Fibroblast of lung (primary cell): ENCODE results near the gene KNOP1. TPM values are rescaled to one million over a fixed set of nuclear protein-coding genes. Genes with fewer than 3 reads are reported as not detected.

Experiments used
- DNase-seq, 2 donors: peaks; one replicate each; pipeline versions ENCODE4 v3.0.0 to v3.0.0-alpha.2; 2010; ENCODE audit warnings: low read depth in 2 of 2
- H2AFZ ChIP-seq: 2 replicates; pipeline ENCODE4 v1.5.1; 2012; ENCODE audit warnings: low read length, control low read depth, inconsistent platforms
- H3K27ac ChIP-seq: 2 replicates; pipeline ENCODE4 v1.5.1; 2011; ENCODE audit warnings: low read length, control low read depth; ENCODE audit not compliant: insufficient read depth
- H3K27me3 ChIP-seq: 2 replicates; pipeline ENCODE4 v1.5.1; 2011; ENCODE audit warnings: mild to moderate bottlenecking, low read length; ENCODE audit not compliant: control insufficient read depth, insufficient read depth
- H3K36me3 ChIP-seq: 2 replicates; pipeline ENCODE4 v1.5.1; 2011; ENCODE audit warnings: low read length; ENCODE audit not compliant: control insufficient read depth, insufficient read depth
- H3K4me1 ChIP-seq: 2 replicates; pipeline ENCODE4 v1.5.1; 2011; ENCODE audit warnings: low read length; ENCODE audit not compliant: control insufficient read depth, insufficient read depth; ENCODE audit errors: extremely low read depth
- H3K4me2 ChIP-seq: 2 replicates; pipeline ENCODE4 v1.5.1; 2011; ENCODE audit warnings: low read length, control low read depth; ENCODE audit not compliant: insufficient read depth; ENCODE audit errors: extremely low read depth
- H3K4me3 ChIP-seq, 4 experiments: fragments of 200-600 bp in 1 of 4; sonication (generic) in 1 of 4; replicated peaks in 1 of 4; 2 replicates each; pipeline ENCODE4 v1.5.1; 2011 to 2016; ENCODE audit warnings: low read length in 4 of 4, low read depth in 3 of 4, mild to moderate bottlenecking in 3 of 4, control low read depth in 2 of 4, inconsistent platforms in 1 of 4, mixed read lengths in 1 of 4; ENCODE audit not compliant: insufficient read depth in 1 of 4; ENCODE audit errors: control extremely low read depth in 1 of 4
- H3K79me2 ChIP-seq: 2 replicates; pipeline ENCODE4 v1.5.1; 2012; ENCODE audit warnings: mild to moderate bottlenecking, low read length, inconsistent platforms; ENCODE audit not compliant: control insufficient read depth, insufficient read depth
- H3K9ac ChIP-seq: 2 replicates; pipeline ENCODE4 v1.5.1; 2011; ENCODE audit warnings: mild to moderate bottlenecking, low read length, control low read depth; ENCODE audit not compliant: insufficient read depth
- H3K9me3 ChIP-seq: 2 replicates; pipeline ENCODE4 v1.5.1; 2012; ENCODE audit warnings: low read depth, low read length; ENCODE audit not compliant: control insufficient read depth, insufficient read depth
- H4K20me1 ChIP-seq: 2 replicates; pipeline ENCODE4 v1.5.1; 2011; ENCODE audit warnings: low read length; ENCODE audit not compliant: control insufficient read depth, insufficient read depth; ENCODE audit errors: extremely low read depth
- CTCF ChIP-seq, 2 donors: IDR thresholded peaks in 1 of 2; conservative IDR thresholded peaks in 1 of 2; 1 replicate in 1 of 2; 2 replicates in 1 of 2; pipeline ENCODE4 v1.5.1; 2011 to 2012; ENCODE audit warnings: low read length in 2 of 2, control low read depth in 1 of 2, inconsistent platforms in 1 of 2, low read depth in 1 of 2, mild to moderate bottlenecking in 1 of 2
- EZH2 ChIP-seq: IDR thresholded peaks from 2 replicates; pipeline ENCODE4 v1.5.1; 2012; ENCODE audit warnings: low read length, control low read depth, mild to moderate bottlenecking; ENCODE audit errors: missing control alignments
- polyA plus RNA-seq, 2 donors: library from polyadenylated mRNA; depleted of rRNA in 1 of 2; stranded (reverse) in 1 of 2; unstranded in 1 of 2; fragments of >200 nt; gene quantifications; 2 replicates each; pipeline ENCODE4 v1.2.1, GENCODE V29; 2011 to 2012; ENCODE audit warnings: missing spikeins in 1 of 2
- total RNA-seq: library from RNA; depleted of rRNA; stranded (reverse); fragments of >200 nt; gene quantifications from 2 replicates; pipeline ENCODE4 v1.2.1, GENCODE V29; 2014

KNOP1 gene
- total and polyA plus RNA-seq, 2 donors (not counting 1 experiment from before 2014, with no cell fraction given), result 7.8 to 12.1 TPM

GRCh38 chr16:19745286-19746010 is 27.4 kb upstream of the KNOP1 start:
- peak overlapping the region; percentile 71 for H3K4me2 ChIP-seq
- H2AFZ ChIP-seq, result no peak overlapping the region
- no peak overlapping the region for H3K27ac ChIP-seq

GRCh38 chr16:19744670-19745069 is 26.6 kb upstream of the KNOP1 start:
- peaks cover 2% of the 10 kb centered on the region for H3K4me1 ChIP-seq
- no peak overlapping the region for H3K4me2 ChIP-seq
- H3K9ac ChIP-seq, result no peak overlapping the region
- H3K4me3 ChIP-seq, result no peak overlapping the region
- H4K20me1 ChIP-seq, result no peaks in the 10 kb centered on the region
- no peaks in the 10 kb centered on the region for H3K79me2 ChIP-seq
- TF ChIP-seq CTCF (conservative IDR thresholded peaks at IDR 0.05 in 1 of 2, IDR thresholded peaks at IDR 0.05 in 1 of 2; ENCODE audit: low read depth in 1 of 2, low read length in 2 of 2), result no peak
- no peak for TF ChIP-seq EZH2
- H3K27me3 ChIP-seq, result no peaks in the 10 kb centered on the region
- H3K36me3 ChIP-seq, result no peaks in the 10 kb centered on the region
- DNase-seq, result no peak
- H3K9me3 ChIP-seq, result no peaks in the 10 kb centered on the region
- no peak overlapping the region for H2AFZ ChIP-seq
- no peak overlapping the region for H3K27ac ChIP-seq

More at GRCh38 chr16:19745286-19746010, 27.4 kb upstream of the KNOP1 start:
- H3K4me1 ChIP-seq, result peaks cover 2% of the 10 kb centered on the region
- no peaks in the 10 kb centered on the region for H3K9me3 ChIP-seq
- TF ChIP-seq EZH2, result no peak
- TF ChIP-seq CTCF (conservative IDR thresholded peaks at IDR 0.05 in 1 of 2, IDR thresholded peaks at IDR 0.05 in 1 of 2; ENCODE audit: low read depth in 1 of 2, low read length in 2 of 2), result no peak
- no peaks in the 10 kb centered on the region for H3K27me3 ChIP-seq
- DNase-seq, result peak; percentile 50 to 60
- no peaks in the 10 kb centered on the region for H3K36me3 ChIP-seq
- H3K79me2 ChIP-seq, result no peaks in the 10 kb centered on the region
- H3K9ac ChIP-seq, result no peak overlapping the region
- no peak overlapping the region for H3K4me3 ChIP-seq
- H4K20me1 ChIP-seq, result no peaks in the 10 kb centered on the region

- DNase-seq, result no peak
- H3K36me3 ChIP-seq, result no peaks in the 10 kb centered on the region
- H3K27ac ChIP-seq, result no peak overlapping the region
- peaks cover 2% of the 10 kb centered on the region for H3K4me1 ChIP-seq
- H3K9ac ChIP-seq, result no peak overlapping the region
- no peak overlapping the region for H3K4me3 ChIP-seq
- H3K27me3 ChIP-seq, result no peaks in the 10 kb centered on the region
- TF ChIP-seq EZH2 (no peak), CTCF (conservative IDR thresholded peaks at IDR 0.05 in 1 of 2, IDR thresholded peaks at IDR 0.05 in 1 of 2; ENCODE audit: low read depth in 1 of 2, low read length in 2 of 2) (no peak)
- H2AFZ ChIP-seq, result no peak overlapping the region
- H4K20me1 ChIP-seq, result no peaks in the 10 kb centered on the region
- no peaks in the 10 kb centered on the region for H3K79me2 ChIP-seq
- no peaks in the 10 kb centered on the region for H3K9me3 ChIP-seq
- no peak overlapping the region for H3K4me2 ChIP-seq
Measured at GRCh38 chr16:19743816-19744159, 25.8 kb upstream of the KNOP1 start.
